Measurements from ENCODE around the gene AMHR2.

DNA sequence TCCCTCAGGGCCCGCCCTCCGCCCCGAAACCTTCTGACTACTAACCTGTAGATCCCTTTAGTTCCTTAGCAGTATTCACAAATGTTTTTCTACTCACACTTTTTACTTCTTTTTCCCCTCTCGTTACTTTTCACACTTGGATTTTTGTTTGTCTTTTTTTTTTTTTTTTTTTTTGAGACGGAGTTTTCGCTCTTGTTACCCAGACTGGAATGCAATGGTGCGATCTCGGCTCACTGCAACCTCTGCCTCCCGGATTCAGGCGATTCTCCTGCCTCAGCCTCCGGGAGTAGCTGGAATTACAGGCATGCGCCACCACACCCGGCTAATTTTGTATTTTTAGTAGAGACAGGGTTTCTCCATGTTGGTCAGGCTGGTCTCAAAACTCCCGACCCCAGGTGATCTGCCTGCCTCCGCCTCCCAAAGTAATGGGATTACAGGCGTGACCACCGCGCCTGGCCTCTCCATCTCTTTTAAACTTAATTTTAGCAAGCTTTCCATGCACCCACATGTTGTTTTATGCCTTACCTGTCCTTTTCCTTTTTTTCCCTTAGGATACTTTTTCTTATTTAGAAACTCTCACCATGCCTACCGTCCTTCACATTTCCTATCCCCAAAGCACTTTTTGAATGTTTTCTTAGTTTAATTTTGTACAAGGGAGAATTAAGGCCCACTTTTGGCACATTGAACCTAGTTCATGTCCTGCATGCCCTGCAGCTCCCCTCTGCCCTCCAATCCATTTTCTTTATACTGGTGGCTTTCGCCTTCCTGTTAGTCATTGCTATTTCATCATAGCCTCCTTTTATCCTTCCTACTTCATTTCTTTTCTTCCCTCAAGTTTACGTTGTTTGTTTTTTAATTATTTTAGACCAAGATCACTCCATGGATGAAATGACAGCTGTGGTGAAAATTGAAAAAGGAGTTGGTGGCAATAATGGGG, 42.6 kb upstream of the AMHR2 start:
- TF ChIP-seq CTCF (IDR thresholded peaks at IDR 0.05) (no peak), POLR2A (IDR thresholded peaks at IDR 0.05) (no peak)
